HG03066 (cell line): ENCODE data around the gene SPINT1.

ENCODE experiments used
- ATAC-seq: cut with Tn5 transposase; IDR thresholded peaks from one replicate; pipeline ENCODE4 v1.9.1; 2021; ENCODE audit warnings: low read depth; ENCODE audit not compliant: unreplicated experiment

The SPINT1 gene

GRCh38 chr15:40891138-40891537, 47.3 kb downstream of the SPINT1 start:
- ATAC-seq: no peak

GRCh38 chr15:40891810-40892446, 48.1 kb downstream of the SPINT1 start:
- ATAC-seq: no peak

DNA sequence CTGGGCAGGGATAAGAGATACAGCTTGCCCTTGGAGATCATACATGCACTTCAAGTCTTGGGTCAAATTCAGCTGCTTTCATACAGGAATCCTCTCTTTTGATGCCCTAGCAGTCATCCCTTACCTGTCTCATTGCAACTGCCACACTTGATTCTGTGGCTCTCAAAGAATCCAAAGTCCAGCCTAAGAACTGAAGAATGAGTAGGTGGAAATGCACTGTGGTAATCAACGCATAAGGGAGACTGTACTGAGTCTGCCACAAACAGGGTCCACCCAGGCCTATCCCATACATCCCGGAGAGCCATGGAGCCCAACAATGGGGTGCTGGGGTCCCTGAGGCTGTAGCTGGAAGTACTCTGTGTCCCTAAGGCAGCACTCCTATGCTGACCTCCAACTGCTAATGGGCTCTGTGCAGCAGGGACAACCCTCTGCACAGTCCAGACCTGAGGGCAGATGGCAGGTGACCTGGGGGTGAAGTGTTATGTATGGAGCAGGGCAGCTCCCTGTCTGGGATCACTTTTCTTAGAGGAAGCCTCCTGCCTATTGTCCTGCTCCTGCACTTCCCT, 48.7 kb downstream of the SPINT1 start:
- ATAC-seq: no peak

GRCh38 chr15:40893019-40893670, 49.3 kb downstream of the SPINT1 start:
- ATAC-seq: no peak

GRCh38 chr15:40893733-40894680, 50.2 kb downstream of the SPINT1 start, which contains the start of gene VPS18:
VPS18 (plus strand) TSS chr15:40894450; CDS start chr15:40894769, 319 bp downstream.
- ATAC-seq: peak; percentile 84

- ATAC-seq: no peak
Observed at GRCh38 chr15:40894681-40895448, 51.0 kb downstream of the SPINT1 start.

DNA sequence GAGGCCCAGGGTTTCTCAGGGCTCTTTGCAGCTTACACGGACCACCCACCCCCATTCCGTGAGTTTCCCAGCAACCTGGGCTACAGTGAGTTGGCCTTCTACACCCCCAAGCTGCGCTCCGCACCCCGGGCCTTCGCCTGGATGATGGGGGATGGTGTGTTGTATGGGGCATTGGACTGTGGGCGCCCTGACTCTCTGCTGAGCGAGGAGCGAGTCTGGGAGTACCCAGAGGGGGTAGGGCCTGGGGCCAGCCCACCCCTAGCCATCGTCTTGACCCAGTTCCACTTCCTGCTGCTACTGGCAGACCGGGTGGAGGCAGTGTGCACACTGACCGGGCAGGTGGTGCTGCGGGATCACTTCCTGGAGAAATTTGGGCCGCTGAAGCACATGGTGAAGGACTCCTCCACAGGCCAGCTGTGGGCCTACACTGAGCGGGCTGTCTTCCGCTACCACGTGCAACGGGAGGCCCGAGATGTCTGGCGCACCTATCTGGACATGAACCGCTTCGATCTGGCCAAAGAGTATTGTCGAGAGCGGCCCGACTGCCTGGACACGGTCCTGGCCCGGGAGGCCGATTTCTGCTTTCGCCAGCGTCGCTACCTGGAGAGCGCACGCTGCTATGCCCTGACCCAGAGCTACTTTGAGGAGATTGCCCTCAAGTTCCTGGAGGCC, 55.8 kb downstream of the SPINT1 start:
- ATAC-seq: no peak

DNA sequence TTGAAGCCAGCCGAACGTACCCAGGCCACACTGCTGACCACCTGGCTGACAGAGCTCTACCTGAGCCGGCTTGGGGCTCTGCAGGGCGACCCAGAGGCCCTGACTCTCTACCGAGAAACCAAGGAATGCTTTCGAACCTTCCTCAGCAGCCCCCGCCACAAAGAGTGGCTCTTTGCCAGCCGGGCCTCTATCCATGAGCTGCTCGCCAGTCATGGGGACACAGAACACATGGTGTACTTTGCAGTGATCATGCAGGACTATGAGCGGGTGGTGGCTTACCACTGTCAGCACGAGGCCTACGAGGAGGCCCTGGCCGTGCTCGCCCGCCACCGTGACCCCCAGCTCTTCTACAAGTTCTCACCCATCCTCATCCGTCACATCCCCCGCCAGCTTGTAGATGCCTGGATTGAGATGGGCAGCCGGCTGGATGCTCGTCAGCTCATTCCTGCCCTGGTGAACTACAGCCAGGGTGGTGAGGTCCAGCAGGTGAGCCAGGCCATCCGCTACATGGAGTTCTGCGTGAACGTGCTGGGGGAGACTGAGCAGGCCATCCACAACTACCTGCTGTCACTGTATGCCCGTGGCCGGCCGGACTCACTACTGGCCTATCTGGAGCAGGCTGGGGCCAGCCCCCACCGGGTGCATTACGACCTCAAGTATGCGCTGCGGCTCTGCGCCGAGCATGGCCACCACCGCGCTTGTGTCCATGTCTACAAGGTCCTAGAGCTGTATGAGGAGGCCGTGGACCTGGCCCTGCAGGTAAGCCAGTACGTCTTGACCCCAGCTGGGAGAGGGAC, 56.6 kb downstream of the SPINT1 start:
- no peak for ATAC-seq

DNA sequence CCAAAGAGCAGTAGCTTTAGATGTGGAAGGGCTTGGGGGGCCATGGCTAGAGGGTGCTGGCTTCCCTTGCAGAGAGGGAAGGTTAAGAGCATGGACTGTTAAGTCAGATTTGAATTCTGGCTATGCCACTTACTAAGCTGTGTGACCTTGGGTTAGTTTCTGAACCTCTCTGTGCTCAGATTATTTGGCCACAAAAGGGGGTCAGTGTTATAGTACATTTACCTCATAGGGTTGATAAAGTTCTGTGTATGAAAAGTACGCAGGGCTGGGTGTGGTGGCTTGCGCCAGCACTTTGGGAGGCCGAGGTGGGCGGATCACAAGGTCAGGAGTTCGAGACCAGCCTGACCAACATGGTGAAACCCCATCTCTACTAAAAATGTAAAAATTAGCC, 57.2 kb downstream of the SPINT1 start:
- no peak for ATAC-seq

- no peak for ATAC-seq
Observed at GRCh38 chr15:40902605-40903561, 59.0 kb downstream of the SPINT1 start.

DNA sequence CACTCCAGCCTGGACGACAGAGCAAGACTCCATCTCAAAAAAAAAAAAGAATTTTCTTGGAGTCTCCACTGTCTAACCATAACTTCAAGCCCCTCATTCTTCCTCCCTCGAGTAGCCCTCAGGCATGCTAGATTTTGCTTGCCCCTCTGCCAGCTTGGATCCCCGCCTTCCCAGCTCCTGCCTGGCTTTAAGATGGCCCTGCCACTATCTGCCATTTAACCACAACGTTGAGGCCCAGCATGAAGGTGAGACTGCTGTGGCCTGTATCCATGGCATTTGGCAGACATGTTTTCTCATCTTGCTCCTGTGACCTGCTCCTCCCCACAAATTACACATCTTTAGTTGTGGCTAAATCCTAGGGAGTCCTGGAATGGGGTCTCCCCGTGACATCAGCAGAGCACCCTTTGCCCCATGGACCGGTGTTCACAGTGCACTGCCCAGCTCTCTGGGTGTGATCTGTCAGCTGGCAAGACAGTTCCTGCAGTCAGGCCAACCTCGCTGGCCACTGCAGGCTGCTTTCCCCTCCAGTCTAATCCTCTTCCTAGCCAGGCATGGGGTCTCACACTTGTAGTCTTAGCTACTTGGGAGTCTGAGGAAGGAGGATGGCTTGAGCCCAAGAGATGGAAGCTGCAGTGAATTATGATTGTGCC, 60.8 kb downstream of the SPINT1 start:
- no peak for ATAC-seq

- peak; percentile 74 for ATAC-seq
Observed at GRCh38 chr15:40906091-40906990, 62.5 kb downstream of the SPINT1 start.

- no peak for ATAC-seq
Observed at GRCh38 chr15:40906991-40907802, 63.3 kb downstream of the SPINT1 start.
